SIG-M5 treated with dmso at 0.1 percent for 504 hours (cell line): Measurements from ENCODE around the gene SIX5.

Experiments used
- DNase-seq: peaks from one replicate; lab custom pipeline; 2025; ENCODE audit not compliant: unreplicated experiment; lab: John Stamatoyannopoulos, UW

SIX5 gene

DNA sequence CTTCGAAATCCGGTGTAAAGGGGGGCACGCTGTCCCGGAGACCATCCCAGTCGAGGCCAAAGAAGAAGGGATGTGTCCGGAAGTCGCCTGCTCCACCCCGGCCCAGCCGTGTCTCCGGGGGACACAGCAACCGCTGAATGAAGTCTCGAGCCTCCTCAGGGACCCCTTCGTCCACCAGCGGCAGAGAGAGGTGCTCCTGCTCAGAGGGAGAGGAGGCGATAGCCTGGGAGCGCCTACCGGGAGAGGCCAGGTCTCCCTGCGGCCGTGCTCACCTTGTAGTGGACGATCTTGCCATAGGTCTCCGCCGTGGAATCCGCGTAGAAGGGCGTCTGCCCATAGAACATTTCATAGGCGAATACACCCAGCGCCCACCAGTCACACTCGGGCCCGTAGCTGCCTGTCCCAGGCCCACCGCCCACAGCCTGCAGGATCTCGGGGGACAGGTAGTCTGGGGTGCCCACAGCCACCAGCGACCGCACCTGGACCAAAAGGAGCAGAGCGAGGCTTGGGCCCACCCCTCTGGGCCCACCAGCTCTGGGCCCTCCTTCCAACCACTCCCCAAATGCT is 8.4 kb upstream of the SIX5 start:
- no peak for DNase-seq

DNA sequence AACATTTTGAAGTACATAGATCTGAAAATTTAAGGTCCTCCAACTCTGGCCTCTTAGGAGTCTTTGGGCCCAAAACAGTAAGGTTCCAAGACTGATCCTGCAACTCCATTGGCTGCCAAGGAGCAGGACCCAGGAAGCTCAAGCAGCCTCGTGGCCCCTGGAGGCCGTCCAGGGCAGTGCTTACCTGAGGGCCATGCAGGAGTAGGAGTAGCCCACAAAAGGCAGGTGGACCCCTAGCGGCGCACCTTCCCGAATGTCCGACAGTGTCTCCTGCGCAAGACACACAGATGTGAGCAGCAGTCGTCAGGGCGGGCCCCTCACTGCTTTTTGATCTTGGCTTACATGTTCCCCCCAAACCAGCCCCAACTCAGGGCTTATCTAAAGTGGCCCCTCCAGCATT is 5.7 kb upstream of the SIX5 start:
- DNase-seq: no peak

DNA sequence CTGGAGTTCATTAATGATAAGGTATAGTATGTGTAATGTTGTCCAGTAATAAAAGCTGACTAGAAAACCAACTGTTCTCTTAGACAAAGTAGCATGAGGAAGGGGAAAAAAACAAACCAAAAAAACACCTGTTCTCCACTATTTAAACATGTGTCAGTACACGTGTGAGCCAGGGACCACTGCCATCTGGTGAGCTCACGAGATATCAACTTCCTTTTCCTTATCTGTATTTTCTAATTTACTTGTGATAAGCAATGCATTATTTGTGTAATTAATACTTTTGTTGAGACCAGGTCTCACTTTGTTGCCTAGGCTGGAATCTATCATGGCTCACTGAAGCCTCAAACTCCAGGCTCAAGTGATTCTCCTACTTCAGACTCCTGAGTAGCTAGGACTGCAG is 4.3 kb upstream of the SIX5 start:
- DNase-seq: no peak

DNA sequence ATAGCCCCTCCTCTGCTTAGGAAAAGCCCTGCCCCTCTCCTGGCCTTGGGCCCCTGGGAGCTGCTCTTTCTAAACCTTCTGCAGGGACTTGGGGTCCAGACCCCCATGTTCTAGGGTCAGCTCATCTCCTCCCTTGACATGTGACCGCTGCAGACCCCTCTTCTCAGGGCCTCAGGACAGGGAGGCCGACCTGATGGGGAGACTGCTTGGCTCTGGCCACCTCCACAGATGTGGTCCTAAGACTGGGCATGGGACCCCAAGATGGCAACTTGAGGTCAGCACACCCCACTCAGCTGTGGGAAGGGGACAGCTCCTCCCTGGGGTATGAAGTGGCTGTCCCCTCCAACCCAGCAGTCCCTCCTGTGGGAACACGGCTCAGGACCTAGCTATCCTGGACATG is 3.9 kb upstream of the SIX5 start:
- no peak for DNase-seq

DNA sequence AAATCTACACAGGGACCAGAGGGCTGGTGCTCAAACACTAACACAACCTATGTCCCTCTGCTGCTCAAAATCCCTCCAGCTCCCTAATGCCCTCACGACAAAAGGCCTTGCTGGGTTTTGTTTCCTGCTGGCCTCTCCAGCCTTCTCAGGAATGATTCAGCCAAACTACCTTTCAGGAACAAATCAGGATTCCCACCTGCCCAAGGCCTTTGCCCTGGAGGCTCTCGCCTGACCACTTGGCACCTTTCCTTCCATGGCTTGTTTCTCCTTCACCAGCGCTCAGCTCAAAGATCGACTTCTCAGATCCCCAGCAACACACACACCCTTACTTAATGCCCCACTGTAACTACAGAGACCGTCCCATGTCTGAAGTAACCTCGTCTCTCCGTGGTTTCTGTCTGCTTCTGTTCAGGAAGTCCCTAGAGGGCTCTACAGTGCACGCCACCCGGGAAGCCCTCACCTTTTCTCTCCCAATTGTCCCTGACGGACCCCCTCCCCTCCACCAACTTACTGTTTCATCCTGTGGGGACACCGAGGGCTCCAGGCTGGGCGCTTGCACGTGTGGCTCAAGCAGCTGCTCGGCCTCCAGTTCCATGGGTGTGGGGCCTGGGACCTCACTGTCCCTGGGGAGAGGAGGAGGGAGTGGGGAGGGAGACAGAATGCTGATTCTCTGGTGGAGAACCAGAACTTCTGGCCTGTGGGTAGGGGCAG is 3.2 kb upstream of the SIX5 start:
- DNase-seq: peak; percentile 31

DNA sequence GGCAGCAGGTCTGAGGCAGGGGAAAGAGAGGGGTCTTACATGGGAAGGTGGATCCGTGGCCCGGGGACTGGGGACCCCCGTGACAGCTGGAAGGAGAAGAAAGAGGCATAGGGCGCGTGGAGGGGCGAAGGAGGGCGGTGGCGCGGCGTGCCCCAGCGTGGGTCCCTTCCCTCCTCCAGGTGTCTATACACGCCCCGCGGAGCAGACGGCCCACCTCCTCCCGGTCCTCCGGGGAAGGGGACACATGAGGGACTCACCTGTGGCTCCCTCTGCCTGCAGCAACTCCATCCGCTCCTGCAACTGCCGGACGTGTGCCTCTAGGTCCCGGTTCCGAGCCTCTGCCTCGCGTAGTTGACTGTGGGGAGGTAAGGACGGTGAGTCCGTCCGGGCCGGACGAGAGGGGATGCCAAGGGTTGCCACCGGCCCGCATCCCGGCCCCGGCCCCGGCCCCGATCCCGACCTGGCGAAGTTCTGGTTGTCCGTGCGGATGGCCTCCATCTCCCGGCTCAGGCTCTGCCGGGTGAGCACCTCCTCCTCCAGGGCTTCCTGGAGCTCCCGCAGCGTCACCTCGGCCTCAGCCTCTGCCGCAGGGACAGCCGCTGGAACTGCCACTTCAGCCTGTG is 2.4 kb upstream of the SIX5 start:
- no peak for DNase-seq

DNA sequence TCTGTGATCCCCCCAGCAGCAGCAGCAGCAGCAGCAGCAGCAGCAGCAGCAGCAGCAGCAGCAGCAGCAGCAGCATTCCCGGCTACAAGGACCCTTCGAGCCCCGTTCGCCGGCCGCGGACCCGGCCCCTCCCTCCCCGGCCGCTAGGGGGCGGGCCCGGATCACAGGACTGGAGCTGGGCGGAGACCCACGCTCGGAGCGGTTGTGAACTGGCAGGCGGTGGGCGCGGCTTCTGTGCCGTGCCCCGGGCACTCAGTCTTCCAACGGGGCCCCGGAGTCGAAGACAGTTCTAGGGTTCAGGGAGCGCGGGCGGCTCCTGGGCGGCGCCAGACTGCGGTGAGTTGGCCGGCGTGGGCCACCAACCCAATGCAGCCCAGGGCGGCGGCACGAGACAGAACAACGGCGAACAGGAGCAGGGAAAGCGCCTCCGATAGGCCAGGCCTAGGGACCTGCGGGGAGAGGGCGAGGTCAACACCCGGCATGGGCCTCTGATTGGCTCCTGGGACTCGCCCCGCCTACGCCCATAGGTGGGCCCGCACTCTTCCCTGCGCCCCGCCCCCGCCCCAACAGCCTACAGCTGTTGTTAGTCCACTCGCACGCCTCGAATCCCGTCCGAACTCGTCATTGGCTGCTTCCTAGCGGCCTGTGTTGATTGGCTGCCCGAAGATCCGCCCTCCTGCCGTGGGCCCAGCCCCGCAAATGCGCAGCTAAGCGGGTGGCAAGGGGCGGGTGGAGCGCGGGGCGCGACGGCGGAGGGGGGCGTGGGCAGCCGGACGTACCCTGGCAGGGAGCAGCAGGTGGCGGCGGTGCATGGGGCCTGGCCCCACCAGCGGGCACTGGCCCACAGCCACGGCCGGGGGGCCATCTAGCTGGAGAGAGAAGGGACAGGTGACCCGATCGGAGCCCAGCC is 1.4 kb upstream of the SIX5 start:
- peak; percentile 94 for DNase-seq

DNA sequence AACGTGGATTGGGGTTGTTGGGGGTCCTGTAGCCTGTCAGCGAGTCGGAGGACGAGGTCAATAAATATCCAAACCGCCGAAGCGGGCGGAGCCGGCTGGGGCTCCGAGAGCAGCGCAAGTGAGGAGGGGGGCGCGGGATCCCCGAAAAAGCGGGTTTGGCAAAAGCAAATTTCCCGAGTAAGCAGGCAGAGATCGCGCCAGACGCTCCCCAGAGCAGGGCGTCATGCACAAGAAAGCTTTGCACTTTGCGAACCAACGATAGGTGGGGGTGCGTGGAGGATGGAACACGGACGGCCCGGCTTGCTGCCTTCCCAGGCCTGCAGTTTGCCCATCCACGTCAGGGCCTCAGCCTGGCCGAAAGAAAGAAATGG is 754 bp upstream of the SIX5 start:
- peak; percentile 25 for DNase-seq

DNA sequence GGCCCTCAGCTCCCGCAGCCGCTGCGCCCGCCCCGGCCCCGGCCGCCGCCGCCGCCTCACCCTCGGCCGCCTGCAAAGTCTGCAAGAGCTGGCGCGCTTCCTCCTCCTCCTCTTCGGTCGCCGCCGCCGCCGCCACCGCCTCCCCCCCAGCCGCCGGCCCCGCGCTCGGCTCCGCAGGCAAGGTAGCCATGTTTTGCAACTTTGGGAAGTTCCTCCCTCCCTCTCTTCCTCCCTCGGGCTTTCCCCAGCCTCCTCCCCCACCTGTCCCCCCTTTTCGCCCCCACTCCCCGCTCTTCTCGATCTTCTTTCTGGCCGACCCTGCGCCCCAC is 433 bp downstream of the SIX5 start:
- DNase-seq: peak; percentile 47

DNA sequence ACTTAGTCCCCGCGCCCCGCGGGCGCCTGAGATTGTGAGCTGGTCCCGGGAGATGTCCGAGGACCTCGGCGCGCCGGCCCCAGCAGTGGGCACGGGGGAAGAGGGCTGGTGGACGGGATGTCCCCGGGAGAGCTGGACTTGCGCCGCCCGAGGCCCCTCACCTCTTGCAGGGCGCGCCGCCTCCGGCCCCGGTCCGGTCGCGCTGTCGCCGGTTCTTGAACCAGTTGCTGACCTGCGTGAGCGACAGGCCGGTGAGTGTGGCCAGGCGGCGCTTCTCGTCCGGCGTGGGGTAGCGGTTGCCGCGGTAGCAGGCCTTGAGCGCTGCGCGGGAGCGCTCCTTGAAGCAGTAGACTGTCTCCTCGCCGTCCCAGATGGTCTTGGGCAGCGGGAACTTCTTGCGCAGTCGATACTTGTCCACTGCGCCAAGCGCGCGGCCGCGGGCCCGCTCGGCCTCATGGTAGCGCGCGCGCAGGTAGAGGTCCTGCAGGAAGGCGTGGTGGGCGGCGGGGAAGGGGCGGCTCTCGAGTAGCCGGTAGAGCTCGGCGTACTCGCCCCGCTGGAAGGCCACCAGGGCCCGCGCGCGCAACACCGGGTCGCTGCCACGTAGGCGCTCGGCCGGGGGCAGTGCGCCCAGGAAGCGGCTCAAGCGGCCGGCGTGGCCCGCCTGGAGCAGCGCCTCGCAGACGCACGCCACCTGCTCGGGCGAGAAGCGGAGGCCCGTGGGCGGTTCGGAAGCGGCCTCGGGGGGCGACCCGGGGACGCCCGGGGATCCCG is 984 bp downstream of the SIX5 start:
- DNase-seq: no peak

DNA sequence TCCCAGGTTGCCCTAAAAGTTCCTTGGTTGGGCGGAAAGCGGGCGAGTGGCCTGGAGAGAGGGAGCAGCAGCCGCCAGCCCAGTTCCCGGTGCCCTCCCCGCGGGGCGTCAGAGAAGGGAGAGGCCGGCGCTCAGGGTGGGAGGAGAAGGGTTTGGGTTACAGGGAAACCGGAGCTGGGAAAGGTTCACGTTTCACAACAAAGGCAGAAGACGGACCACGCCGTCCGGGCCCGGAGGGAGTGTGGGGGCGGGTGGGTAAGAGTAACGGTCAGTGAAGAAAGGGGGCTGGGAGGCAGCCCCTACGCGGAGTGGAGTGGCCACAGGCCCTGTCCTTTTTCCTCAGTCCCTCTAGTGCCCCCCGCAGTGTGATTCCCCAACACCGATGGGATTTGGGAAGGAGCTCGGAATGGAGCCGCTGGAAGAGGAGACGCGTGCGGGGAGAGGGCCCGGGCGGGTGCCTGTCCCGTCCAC is 1.6 kb downstream of the SIX5 start:
- DNase-seq: no peak

DNA sequence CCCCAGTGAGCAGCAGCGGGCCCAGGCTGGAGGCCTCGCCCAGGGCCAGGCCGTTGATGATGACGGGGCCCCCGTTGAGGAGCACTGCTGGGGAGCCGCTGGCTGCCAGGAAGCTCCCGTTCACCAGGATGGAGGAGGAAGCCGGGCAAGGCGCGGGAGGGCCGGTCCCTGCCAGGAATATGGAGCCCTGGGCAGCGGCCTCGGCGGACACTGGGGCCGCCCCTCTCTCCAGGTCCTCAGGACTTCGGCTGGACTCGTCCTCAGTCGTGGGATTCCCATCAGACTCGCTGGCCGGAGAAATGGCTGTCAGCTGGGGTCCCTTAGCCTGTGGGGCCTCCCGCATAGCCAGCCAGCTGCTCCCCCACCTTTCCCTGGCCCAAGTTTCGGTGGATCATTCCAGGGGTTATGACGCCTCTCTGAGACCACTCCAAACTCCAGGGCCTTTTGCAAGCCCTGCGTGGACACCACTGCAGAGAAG is 2.1 kb downstream of the SIX5 start:
- DNase-seq: no peak

DNA sequence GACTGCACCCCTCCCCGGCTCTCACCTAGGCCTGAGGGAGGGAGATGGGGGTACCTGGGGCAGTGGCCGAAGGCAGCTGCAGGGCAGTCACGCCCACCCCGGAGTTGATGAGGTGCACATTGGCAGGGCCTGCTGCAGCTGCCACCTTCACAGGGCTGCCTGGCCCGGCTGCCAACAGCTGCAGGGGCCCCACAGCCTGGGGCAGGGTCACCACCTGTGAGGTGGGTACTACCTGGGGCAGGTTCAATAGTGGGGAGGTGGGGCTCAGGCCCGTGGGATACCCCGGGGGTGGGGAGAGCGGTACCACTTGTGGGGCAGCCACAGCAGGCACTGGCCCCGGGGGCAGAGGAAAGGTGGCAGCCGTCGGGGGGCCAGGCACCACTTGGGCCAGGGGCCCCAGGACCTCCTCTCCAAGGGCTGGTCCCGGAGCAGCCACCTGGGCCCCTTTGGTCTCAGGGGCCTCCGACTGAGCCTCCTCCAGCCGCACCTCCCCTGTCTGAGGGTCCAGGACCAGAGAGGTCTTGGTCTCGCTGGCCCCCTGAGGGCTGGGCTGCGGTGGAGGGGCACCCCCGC is 2.7 kb downstream of the SIX5 start:
- DNase-seq: no peak

DNA sequence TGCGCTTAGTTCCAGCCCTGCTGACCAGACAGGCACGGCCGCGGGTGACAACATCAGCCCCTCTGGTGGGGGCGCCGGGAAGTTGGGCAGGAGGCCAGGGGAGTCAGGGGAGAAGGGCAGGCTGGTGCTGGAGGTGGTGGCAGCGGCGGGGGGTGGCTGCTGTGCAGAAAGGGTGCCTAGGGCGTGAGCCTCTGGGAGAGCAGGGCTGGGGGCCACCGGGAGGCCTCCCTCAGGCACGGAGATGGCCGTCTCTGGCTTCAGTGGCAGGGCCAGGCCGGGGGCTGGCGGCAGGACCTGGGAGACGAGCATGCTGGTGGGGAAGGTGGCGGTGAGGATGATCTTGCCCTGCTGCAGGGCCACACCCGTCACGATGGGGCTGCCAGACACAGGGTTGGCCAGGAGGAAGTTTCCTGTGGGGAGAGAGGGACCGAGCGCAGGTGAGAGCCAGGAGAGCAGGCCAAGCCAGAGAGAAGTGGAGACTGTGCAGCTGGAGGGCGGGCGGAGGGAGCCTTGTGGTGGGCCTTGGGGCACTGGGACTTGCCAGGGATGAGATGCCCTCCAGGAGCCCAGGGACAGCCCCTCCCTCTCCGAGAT is 3.3 kb downstream of the SIX5 start:
- DNase-seq: no peak

DNA sequence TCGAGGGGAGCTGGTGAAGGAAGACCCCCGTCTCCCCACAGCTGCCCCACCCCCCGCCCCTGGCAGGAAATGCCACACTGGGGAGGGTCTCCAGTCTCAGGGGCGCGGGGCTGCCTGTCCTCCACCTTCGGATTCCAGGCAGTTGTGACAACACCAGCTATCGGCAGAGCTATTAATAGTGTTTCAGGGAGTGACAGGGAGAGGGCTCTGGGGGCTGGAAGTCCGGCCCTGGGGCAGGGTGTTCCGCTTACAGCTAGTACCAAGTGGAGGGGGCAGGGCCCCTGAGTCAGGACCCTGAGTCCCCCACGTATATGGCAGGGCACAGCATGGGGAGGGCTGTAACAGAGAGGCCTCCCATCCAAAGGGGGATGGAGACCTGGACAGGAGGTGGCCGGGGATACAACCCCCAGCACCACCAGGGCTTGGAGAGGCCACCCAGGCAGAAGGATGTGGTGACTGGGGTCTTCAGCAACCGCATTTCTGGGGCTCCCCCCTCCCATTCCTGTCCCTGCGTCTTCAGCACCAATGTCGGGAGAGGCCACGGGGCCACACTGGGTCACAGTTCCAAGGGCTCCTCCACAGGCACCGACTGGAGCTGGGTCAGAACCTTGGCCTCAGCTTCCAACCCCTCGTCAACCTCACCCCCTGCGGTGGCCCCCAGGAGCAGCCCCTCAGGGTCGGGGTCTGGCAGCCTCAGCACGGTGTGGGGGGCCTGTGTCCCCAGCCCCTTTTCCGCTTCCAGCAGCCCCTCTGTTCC is 3.9 kb downstream of the SIX5 start:
- DNase-seq: no peak

DNA sequence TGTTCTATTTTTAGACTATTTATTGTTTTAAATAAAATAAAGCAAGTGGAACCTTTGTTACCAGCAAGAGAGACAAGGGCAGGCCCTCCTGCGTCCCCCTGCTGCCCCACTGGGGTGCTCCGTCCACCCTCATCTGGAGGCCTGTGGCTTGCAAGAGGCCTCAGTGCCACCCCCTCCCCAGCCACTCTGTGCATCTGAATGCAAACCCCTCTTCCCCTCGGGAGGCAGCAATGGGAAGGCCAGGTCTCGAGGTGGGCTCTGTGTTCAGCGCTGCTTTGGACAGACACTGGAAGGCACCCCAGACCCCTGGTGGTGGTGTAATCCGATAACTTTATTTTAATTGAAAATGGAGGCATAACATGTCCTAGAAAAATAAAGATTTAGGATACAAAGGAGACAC is 4.6 kb downstream of the SIX5 start:
- DNase-seq: no peak

DNA sequence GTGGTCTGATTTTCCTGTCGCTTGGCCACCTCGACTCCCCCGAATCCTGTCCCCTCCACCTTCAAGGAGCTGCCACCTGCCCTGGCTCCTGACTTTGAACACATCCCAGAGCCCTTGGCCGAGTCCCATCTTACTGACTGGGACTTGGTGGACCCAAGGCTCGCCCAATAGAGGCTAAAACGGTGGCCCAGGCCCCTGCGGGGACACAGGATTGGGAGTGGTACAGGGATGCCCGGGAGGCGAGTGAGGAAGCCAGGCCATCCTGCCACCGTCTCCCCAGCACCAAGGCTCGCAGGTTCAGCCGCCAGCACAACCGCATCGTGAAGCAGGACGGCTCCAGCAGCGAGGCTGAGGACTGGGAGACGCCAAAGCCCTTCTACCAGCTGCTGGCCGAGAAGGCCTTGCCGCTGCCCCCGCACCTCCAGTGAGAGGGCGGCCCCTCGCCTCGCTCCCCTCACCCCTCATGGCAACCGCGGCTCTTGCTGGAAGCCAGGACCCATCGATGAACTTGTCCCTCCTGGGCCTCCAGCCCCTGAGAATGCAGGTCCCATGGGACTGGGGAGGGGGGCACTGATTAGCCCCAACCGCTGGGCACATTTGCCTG is 5.3 kb downstream of the SIX5 start:
- DNase-seq: no peak

DNA sequence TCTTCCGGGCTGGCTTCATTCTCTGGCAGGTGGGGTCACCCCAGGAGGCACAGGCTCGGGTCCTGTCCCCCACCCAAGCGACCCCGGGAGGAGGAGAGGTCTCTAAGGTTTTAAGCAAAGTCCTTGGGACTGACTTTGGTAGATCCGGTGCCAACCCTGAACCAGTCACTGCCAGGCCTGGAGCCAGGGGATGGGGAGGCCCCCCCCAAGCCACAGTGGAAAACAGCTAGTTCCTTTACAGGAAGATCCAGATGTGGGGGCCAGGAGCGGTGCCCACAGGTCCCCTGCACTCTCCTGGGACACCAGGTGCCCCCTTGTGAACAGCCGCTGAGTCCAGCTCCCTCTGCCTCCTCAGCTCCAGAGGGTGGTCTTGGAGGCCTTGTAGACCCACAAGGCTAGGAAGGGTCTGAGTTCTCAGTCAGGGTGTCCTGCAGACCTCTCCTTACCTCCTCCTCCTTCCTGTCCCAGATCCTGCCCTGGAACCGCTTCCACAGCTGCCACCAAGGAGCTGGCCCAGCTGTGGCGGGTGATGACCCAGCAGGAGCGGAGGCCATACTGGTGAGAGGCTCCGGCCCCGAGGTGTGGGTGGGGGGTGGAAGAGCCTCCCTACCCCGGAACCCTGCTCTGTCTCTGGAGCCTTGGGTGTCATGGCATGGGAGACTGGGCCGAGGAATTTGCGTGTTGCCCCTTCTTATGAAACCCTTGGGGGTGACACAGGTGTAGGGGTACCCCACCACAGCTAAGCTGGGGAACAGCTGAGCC is 6.0 kb downstream of the SIX5 start:
- DNase-seq: no peak
